GM19240 (cell line): ENCODE data around the gene RAI1.
A peak's percentile ranks its signal among the peaks of the same experiment; 100 is the strongest.

Experiments used
- DNase-seq: peaks from one replicate; pipeline ENCODE4 v3.0.0; 2011; ENCODE audit warnings: low spot score; ENCODE audit not compliant: insufficient read length

The RAI1 gene

GRCh38 chr17:17782523-17783115, 101.4 kb downstream of the RAI1 start:
- no peak for DNase-seq

- DNase-seq = no peak
Observed at GRCh38 chr17:17783116-17783824, 102.0 kb downstream of the RAI1 start.

- DNase-seq = no peak
Observed at GRCh38 chr17:17783825-17784656, 102.8 kb downstream of the RAI1 start.

- no peak for DNase-seq
Observed at GRCh38 chr17:17784657-17785267, 103.5 kb downstream of the RAI1 start.

GRCh38 chr17:17785407-17785806, 104.1 kb downstream of the RAI1 start:
- no peak for DNase-seq

GRCh38 chr17:17786998-17787397, 105.7 kb downstream of the RAI1 start:
- DNase-seq = no peak

GRCh38 chr17:17787568-17787967, 106.3 kb downstream of the RAI1 start:
- no peak for DNase-seq

GRCh38 chr17:17788967-17789366, 107.7 kb downstream of the RAI1 start:
- no peak for DNase-seq

GRCh38 chr17:17789410-17789809, 108.2 kb downstream of the RAI1 start:
- DNase-seq = no peak

GRCh38 chr17:17789828-17790636, 108.8 kb downstream of the RAI1 start:
- no peak for DNase-seq

GRCh38 chr17:17790637-17791464, 109.6 kb downstream of the RAI1 start:
- DNase-seq = no peak

GRCh38 chr17:17792037-17792550, 110.8 kb downstream of the RAI1 start:
- DNase-seq = no peak

GRCh38 chr17:17792551-17793377, 111.5 kb downstream of the RAI1 start:
- peak; percentile 55 for DNase-seq

GRCh38 chr17:17793378-17794214, 112.3 kb downstream of the RAI1 start:
- DNase-seq = no peak

- DNase-seq = no peak
Observed at GRCh38 chr17:17794382-17794781, 113.1 kb downstream of the RAI1 start.

- DNase-seq = no peak
Observed at GRCh38 chr17:17795296-17795695, 114.0 kb downstream of the RAI1 start.

- no peak for DNase-seq
Observed at GRCh38 chr17:17795946-17796786, 114.9 kb downstream of the RAI1 start.

- DNase-seq = no peak
Observed at GRCh38 chr17:17796787-17797061, 115.5 kb downstream of the RAI1 start.
